ENCODE data around the gene TUNAR.

Gene TUNAR

GRCh38 chr14:95906591-95906990 lies 30.0 kb downstream of the TUNAR start:
- H3K27ac ChIP-seq (ENCODE audit: low read length): no peak overlapping the region
- no peak for TF ChIP-seq CTCF (IDR thresholded peaks at IDR 0.05; ENCODE audit: borderline replicate concordance, extremely low read depth, low read length, poor library complexity, severe bottlenecking)
- no peak for TF ChIP-seq EZH2 (IDR thresholded peaks at IDR 0.05; ENCODE audit: borderline replicate concordance, low read depth, low read length, severe bottlenecking)
- ATAC-seq (ENCODE audit: insufficient read depth, low read depth) (no peak), DNase-seq (no peak)
- no peak overlapping the region for H2AFZ ChIP-seq (ENCODE audit: low read depth, low read length)
- no peaks in the 10 kb centered on the region for H3K79me2 ChIP-seq (ENCODE audit: insufficient read depth, low read length)
- no peak overlapping the region for H3K9ac ChIP-seq (ENCODE audit: low read depth, low read length)
- H3K4me2 ChIP-seq (ENCODE audit: insufficient read depth, low read length): no peak overlapping the region
- H3K27me3 ChIP-seq (ENCODE audit: insufficient read depth, low read length, poor library complexity): no peaks in the 10 kb centered on the region
- H3K4me3 ChIP-seq (ENCODE audit: low read depth in 1 of 2, low read length in 2 of 2): no peak overlapping the region
- H3K36me3 ChIP-seq (ENCODE audit: insufficient read depth, low read length): no peaks in the 10 kb centered on the region
- no peaks in the 10 kb centered on the region for H4K20me1 ChIP-seq (ENCODE audit: insufficient read depth, low read length)
- no peaks in the 10 kb centered on the region for H3K4me1 ChIP-seq (ENCODE audit: insufficient read depth, low read length)
- H3K9me3 ChIP-seq (ENCODE audit: insufficient read depth, low read length, severe bottlenecking): no peaks in the 10 kb centered on the region

DNA sequence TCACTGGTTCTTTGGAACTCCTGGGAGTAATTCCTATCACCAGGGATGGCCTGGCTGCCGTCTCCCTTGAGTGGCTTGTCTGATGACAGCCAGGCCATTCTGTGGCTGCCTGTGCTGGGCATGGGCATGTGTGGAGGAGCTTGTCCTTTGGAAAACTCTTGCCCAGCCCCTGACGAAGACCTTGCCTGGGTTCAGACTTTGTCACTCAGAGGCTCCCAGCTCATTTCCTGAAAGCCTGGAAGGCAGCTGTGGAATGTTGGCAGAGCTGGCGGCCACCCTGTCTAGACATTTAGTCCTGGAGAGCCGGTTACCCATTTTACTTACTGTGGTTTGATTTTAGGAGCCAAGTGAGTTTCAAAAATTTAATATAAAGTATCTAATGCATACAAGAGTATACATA lies 34.0 kb downstream of the TUNAR start:
- Histone ChIP-seq H2AFZ (ENCODE audit: low read depth, low read length) (no peak overlapping the region), H3K79me2 (ENCODE audit: insufficient read depth, low read length) (no peaks in the 10 kb centered on the region), H3K9ac (ENCODE audit: low read depth, low read length) (no peak overlapping the region), H3K36me3 (ENCODE audit: insufficient read depth, low read length) (no peaks in the 10 kb centered on the region), H3K4me2 (ENCODE audit: insufficient read depth, low read length) (no peak overlapping the region), H3K27me3 (ENCODE audit: insufficient read depth, low read length, poor library complexity) (no peaks in the 10 kb centered on the region), H3K4me3 (ENCODE audit: low read depth in 1 of 2, low read length in 2 of 2) (no peak overlapping the region), H4K20me1 (ENCODE audit: insufficient read depth, low read length) (no peaks in the 10 kb centered on the region), H3K4me1 (ENCODE audit: insufficient read depth, low read length) (no peaks in the 10 kb centered on the region), H3K9me3 (ENCODE audit: insufficient read depth, low read length, severe bottlenecking) (no peaks in the 10 kb centered on the region), H3K27ac (ENCODE audit: low read length) (no peak overlapping the region)
- DNase-seq (no peak), ATAC-seq (ENCODE audit: insufficient read depth, low read depth) (no peak)
- TF ChIP-seq CTCF (IDR thresholded peaks at IDR 0.05; ENCODE audit: borderline replicate concordance, extremely low read depth, low read length, poor library complexity, severe bottlenecking) (no peak), EZH2 (IDR thresholded peaks at IDR 0.05; ENCODE audit: borderline replicate concordance, low read depth, low read length, severe bottlenecking) (no peak)

DNA sequence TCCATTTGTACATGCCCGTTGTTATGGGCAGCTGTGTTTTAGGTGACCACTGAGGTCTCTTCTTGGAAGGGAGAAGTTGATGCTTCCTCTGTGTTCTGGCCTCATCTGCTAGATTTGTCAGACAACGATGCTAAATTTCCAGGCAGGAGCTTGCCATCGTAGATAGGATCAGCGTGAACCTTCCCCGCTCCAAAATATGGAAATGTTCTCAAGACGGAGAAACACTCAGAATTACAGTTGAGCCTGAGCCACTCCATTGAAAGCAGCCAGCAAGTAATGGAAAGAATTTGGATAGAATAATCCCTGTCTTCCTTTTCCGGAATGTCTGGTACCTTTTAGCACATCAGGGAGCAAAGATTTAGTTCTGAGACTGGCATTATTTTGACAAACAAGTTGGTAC lies 34.8 kb downstream of the TUNAR start:
- Histone ChIP-seq H3K9me3 (ENCODE audit: insufficient read depth, low read length, severe bottlenecking) (no peaks in the 10 kb centered on the region), H3K9ac (ENCODE audit: low read depth, low read length) (no peak overlapping the region), H3K4me2 (ENCODE audit: insufficient read depth, low read length) (no peak overlapping the region), H3K27ac (ENCODE audit: low read length) (no peak overlapping the region), H2AFZ (ENCODE audit: low read depth, low read length) (no peak overlapping the region), H3K4me3 (ENCODE audit: low read depth in 1 of 2, low read length in 2 of 2) (no peak overlapping the region), H3K36me3 (ENCODE audit: insufficient read depth, low read length) (no peaks in the 10 kb centered on the region), H4K20me1 (ENCODE audit: insufficient read depth, low read length) (no peaks in the 10 kb centered on the region), H3K27me3 (ENCODE audit: insufficient read depth, low read length, poor library complexity) (no peaks in the 10 kb centered on the region), H3K79me2 (ENCODE audit: insufficient read depth, low read length) (no peaks in the 10 kb centered on the region), H3K4me1 (ENCODE audit: insufficient read depth, low read length) (no peaks in the 10 kb centered on the region)
- DNase-seq (no peak), ATAC-seq (ENCODE audit: insufficient read depth, low read depth) (no peak)
- TF ChIP-seq EZH2 (IDR thresholded peaks at IDR 0.05; ENCODE audit: borderline replicate concordance, low read depth, low read length, severe bottlenecking) (no peak), CTCF (IDR thresholded peaks at IDR 0.05; ENCODE audit: borderline replicate concordance, extremely low read depth, low read length, poor library complexity, severe bottlenecking) (no peak)

- Histone ChIP-seq H3K4me3 (ENCODE audit: low read depth in 1 of 2, low read length in 2 of 2) (no peak overlapping the region), H3K9me3 (ENCODE audit: insufficient read depth, low read length, severe bottlenecking) (no peaks in the 10 kb centered on the region), H3K36me3 (ENCODE audit: insufficient read depth, low read length) (no peaks in the 10 kb centered on the region), H3K79me2 (ENCODE audit: insufficient read depth, low read length) (no peaks in the 10 kb centered on the region), H2AFZ (ENCODE audit: low read depth, low read length) (no peak overlapping the region), H3K4me1 (ENCODE audit: insufficient read depth, low read length) (no peaks in the 10 kb centered on the region), H3K27ac (ENCODE audit: low read length) (no peak overlapping the region), H3K4me2 (ENCODE audit: insufficient read depth, low read length) (no peak overlapping the region), H4K20me1 (ENCODE audit: insufficient read depth, low read length) (no peaks in the 10 kb centered on the region), H3K27me3 (ENCODE audit: insufficient read depth, low read length, poor library complexity) (no peaks in the 10 kb centered on the region), H3K9ac (ENCODE audit: low read depth, low read length) (no peak overlapping the region)
- TF ChIP-seq CTCF (IDR thresholded peaks at IDR 0.05; ENCODE audit: borderline replicate concordance, extremely low read depth, low read length, poor library complexity, severe bottlenecking) (no peak), EZH2 (IDR thresholded peaks at IDR 0.05; ENCODE audit: borderline replicate concordance, low read depth, low read length, severe bottlenecking) (no peak)
- ATAC-seq (ENCODE audit: insufficient read depth, low read depth) (no peak), DNase-seq (no peak)
Measured at GRCh38 chr14:95915330-95915729, 38.7 kb downstream of the TUNAR start.
